Measurements from ENCODE around the gene PDE6H. TPM values are rescaled to one million over a fixed set of nuclear protein-coding genes. Genes with fewer than 3 reads are reported as not detected.

Gene PDE6H
- 1 to 10 TPM in 2 of 9 donors, not detected in 7; 1.1 to 5.9 TPM for total RNA-seq
- 1 to 10 TPM in 1 of 3 donors, under 1 TPM in 1, not detected in 1; 0.48 to 1.9 TPM for polyA plus RNA-seq
- long read RNA-seq, donor 1, result 0 reads
- long read RNA-seq, donor 2, result 0 reads
- long read RNA-seq, donor 3, result 0 reads
- long read RNA-seq, donor 4, partial matches to known transcripts, result 0 of 1 reads
- long read RNA-seq, donor 4, other reads (novel, unspliced or antisense), result 1 of 1 reads
- long read RNA-seq, donor 5, result 0 reads
- long read RNA-seq, donor 6, result 0 reads
- long read RNA-seq, donor 7, result 0 reads
- long read RNA-seq, donor 8, result 0 reads
- long read RNA-seq, donor 9, result 0 reads
- long read RNA-seq, donor 10, result 0 reads

GRCh38 chr12:14972816-14973215 lies at the start of gene PDE6H:
TSS of gene PDE6H (plus strand) at chr12:14973042. CDS start at chr12:14978013, 4,971 bp downstream.
- Histone ChIP-seq H3K4me1 (replicated peaks in 1 of 2) (no peaks in the 10 kb centered on the region), H3K27ac (no peak within 1 kb of the TSS), H3K36me3 (replicated peaks in 1 of 2) (no peaks in the 10 kb centered on the region), H3K9me3 (replicated peaks in 1 of 3) (no peaks in the 10 kb centered on the region), H3K4me3 (no peak within 1 kb of the TSS), H3K27me3 (no peaks in the 10 kb centered on the region)
- TF ChIP-seq, protein P1, sequence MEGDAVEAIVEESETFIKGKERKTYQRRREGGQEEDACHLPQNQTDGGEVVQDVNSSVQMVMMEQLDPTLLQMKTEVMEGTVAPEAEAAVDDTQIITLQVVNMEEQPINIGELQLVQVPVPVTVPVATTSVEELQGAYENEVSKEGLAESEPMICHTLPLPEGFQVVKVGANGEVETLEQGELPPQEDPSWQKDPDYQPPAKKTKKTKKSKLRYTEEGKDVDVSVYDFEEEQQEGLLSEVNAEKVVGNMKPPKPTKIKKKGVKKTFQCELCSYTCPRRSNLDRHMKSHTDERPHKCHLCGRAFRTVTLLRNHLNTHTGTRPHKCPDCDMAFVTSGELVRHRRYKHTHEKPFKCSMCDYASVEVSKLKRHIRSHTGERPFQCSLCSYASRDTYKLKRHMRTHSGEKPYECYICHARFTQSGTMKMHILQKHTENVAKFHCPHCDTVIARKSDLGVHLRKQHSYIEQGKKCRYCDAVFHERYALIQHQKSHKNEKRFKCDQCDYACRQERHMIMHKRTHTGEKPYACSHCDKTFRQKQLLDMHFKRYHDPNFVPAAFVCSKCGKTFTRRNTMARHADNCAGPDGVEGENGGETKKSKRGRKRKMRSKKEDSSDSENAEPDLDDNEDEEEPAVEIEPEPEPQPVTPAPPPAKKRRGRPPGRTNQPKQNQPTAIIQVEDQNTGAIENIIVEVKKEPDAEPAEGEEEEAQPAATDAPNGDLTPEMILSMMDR (IDR thresholded peaks at IDR 0.05), result no peak
- no peak for TF ChIP-seq POLR2A (IDR thresholded peaks at IDR 0.05)
- intact Hi-C loops (cut with DNase I), result no loop called here
- WGBS, 4 donors, result 90 to 97% (median 96%) methylated on average over 2 of the region's 2 CpGs
- no peak for DNase-seq

- Histone ChIP-seq H3K36me3 (replicated peaks in 1 of 2) (no peaks in the 10 kb centered on the region), H3K4me3 (no peak overlapping the region), H3K27me3 (no peaks in the 10 kb centered on the region), H3K9me3 (replicated peaks in 1 of 3) (no peaks in the 10 kb centered on the region), H3K4me1 (replicated peaks in 1 of 2) (no peaks in the 10 kb centered on the region), H3K27ac (no peak overlapping the region)
- intact Hi-C loops (cut with DNase I), result no loop called here
- no peak for DNase-seq
- 79 to 96% (median 94%) methylated on average over 2 of the region's 2 CpGs for WGBS, 4 donors
- TF ChIP-seq, protein P1 (IDR thresholded peaks at IDR 0.05), result no peak
- TF ChIP-seq POLR2A (IDR thresholded peaks at IDR 0.05), result no peak
These were observed 48.9 kb upstream of the PDE6H start for GRCh38 chr12:14923944-14924343.

DNA sequence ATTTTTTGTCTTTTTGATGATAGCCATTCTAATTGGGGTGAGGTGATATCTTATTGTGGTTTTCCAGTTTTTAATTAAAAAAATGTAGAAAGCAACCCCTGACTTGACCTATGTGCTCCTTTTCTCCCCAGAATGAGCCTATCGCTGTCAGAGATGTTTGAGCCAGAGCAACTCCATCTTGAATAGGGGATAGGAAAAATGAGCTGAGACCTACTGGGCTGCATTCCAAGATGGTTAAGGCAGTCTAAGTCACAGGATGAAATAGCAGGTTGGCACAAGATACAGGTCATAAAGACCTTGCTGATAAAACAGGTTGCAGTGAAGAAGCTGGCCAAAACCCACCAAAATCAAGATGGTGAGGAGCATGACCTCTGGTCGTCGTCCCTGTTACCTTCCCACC lies 48.3 kb upstream of the PDE6H start:
- WGBS, 4 donors, result 70 to 79% (median 74%) methylated on average over 3 of the region's 3 CpGs
- H3K27me3 ChIP-seq, result no peaks in the 10 kb centered on the region
- DNase-seq, result no peak
- no peaks in the 10 kb centered on the region for H3K36me3 ChIP-seq (replicated peaks in 1 of 2)
- no peaks in the 10 kb centered on the region for H3K4me1 ChIP-seq (replicated peaks in 1 of 2)
- no peak overlapping the region for H3K4me3 ChIP-seq
- no peak overlapping the region for H3K27ac ChIP-seq
- no peak for TF ChIP-seq POLR2A (IDR thresholded peaks at IDR 0.05)
- TF ChIP-seq, protein P1 (IDR thresholded peaks at IDR 0.05), result no peak
- intact Hi-C loops (cut with DNase I), result no loop called here
- no peaks in the 10 kb centered on the region for H3K9me3 ChIP-seq (replicated peaks in 1 of 3)

- no peak overlapping the region for H3K27ac ChIP-seq
- H3K27me3 ChIP-seq, result no peaks in the 10 kb centered on the region
- H3K4me3 ChIP-seq, result no peak overlapping the region
- WGBS, 4 donors, result 87 to 92% (median 89%) methylated on average over 3 of the region's 3 CpGs
- DNase-seq, result no peak
- no peaks in the 10 kb centered on the region for H3K36me3 ChIP-seq (replicated peaks in 1 of 2)
- TF ChIP-seq, protein P1 (IDR thresholded peaks at IDR 0.05), result no peak
- TF ChIP-seq POLR2A (IDR thresholded peaks at IDR 0.05), result no peak
- no peaks in the 10 kb centered on the region for H3K9me3 ChIP-seq (replicated peaks in 1 of 3)
- intact Hi-C loops (cut with DNase I), result no loop called here
- H3K4me1 ChIP-seq (replicated peaks in 1 of 2), result no peaks in the 10 kb centered on the region
These were observed 45.6 kb upstream of the PDE6H start for GRCh38 chr12:14927267-14927666.

All from adrenal gland (tissue), 19 donors.